Upper lobe of right lung (tissue), 1 donor: ENCODE data around the gene WBP1L. TPM values are rescaled to one million over a fixed set of nuclear protein-coding genes. Genes with fewer than 3 reads are reported as not detected.

Experiments used
- ATAC-seq: fragments of 200-7000 bp; cut with Tn5 transposase; one replicate; pipeline ENCODE4 v1.9.1; 2020; ENCODE audit warnings: mild to moderate bottlenecking, moderate library complexity
- DNase-seq: peaks from one replicate; pipeline ENCODE4 v3.0.0-alpha.2; 2020
- H3K27ac ChIP-seq: fragments of 200-600 bp; one replicate; pipeline ENCODE4 v1.8.0; 2022
- H3K27me3 ChIP-seq: fragments of 200-600 bp; one replicate; pipeline ENCODE4 v1.8.0; 2022; ENCODE audit warnings: mild to moderate bottlenecking
- H3K36me3 ChIP-seq: fragments of 200-600 bp; one replicate; pipeline ENCODE4 v1.8.0; 2022
- H3K4me1 ChIP-seq: fragments of 200-600 bp; one replicate; pipeline ENCODE4 v1.8.0; 2022
- H3K4me3 ChIP-seq: fragments of 200-600 bp; one replicate; pipeline ENCODE4 v1.8.0; 2022; ENCODE audit warnings: mild to moderate bottlenecking
- H3K9me3 ChIP-seq: fragments of 200-600 bp; one replicate; pipeline ENCODE4 v1.8.0; 2022
- CTCF ChIP-seq: fragments of 200-600 bp; IDR thresholded peaks from one replicate; pipeline ENCODE4 v1.8.0; 2022; ENCODE audit warnings: antibody characterized with exemption
- intact Hi-C: fragments of 100-400 bp; cut with DNase I; formaldehyde crosslinking; loops from one replicate; pipeline ENCODE4 v1.11.0; 2022
- total RNA-seq: library from RNA; stranded (reverse); fragmentation: NEBNext Ultra II Directional; extraction: Animal tissue kit (Norgen Biotek cat#: 25700); gene quantifications from one replicate; pipeline ENCODE4 v1.2.1, GENCODE V29; 2021
- donor health status: DM: no; HTN: yes; CAD: no; lungs with severe emphysema.

WBP1L gene
- total RNA-seq, 1 donor from 2014 or later, result 49.0 TPM

GRCh38 chr10:102723989-102724388 is 19.8 kb upstream of the WBP1L start:
- H3K4me3 ChIP-seq, result no peak overlapping the region
- no peaks in the 10 kb centered on the region for H3K27me3 ChIP-seq
- peaks cover 12% of the 10 kb centered on the region for H3K36me3 ChIP-seq
- intact Hi-C loops, result no loop called here
- ATAC-seq (no peak), DNase-seq (no peak)
- no peak for TF ChIP-seq CTCF
- no peaks in the 10 kb centered on the region for H3K4me1 ChIP-seq
- no peak overlapping the region for H3K27ac ChIP-seq
- no peaks in the 10 kb centered on the region for H3K9me3 ChIP-seq

DNA sequence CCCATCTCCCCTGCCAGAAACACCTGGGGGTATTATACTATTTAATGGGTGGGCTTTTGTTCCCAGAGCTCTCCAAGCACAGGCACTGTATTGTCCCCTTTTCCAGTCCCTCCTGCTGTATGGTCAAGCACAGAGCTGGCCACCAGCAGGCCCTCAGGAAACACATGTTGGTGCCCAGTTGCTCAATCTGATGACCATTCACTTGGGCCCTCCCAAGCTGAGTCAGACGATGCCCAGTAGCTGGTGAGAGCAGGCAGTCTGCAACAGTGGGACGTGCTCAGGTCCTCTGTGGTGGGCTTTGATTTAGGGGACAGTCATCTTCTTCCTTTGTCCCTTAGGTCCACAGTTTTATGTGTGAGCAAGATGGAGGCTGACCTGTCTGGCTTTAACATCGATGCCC is 17.5 kb upstream of the WBP1L start:
- Histone ChIP-seq H3K27me3 (no peaks in the 10 kb centered on the region), H3K4me1 (peaks cover under 1% of the 10 kb centered on the region), H3K4me3 (no peak overlapping the region), H3K27ac (no peak overlapping the region), H3K36me3 (peaks cover 12% of the 10 kb centered on the region), H3K9me3 (no peaks in the 10 kb centered on the region)
- peak; percentile 23 for ATAC-seq
- no peak for DNase-seq
- intact Hi-C loops, result loop anchor here (5.0 kb wide), 1 partner anchor 176 kb away; no protein-coding TSS in a partner anchor
- no peak for TF ChIP-seq CTCF

- Histone ChIP-seq H3K9me3 (no peaks in the 10 kb centered on the region), H3K4me1 (peaks cover 5% of the 10 kb centered on the region), H3K36me3 (peaks cover 15% of the 10 kb centered on the region), H3K27ac (no peak overlapping the region), H3K4me3 (peak overlapping the region; percentile 15), H3K27me3 (no peaks in the 10 kb centered on the region)
- DNase-seq, result peak; percentile 65
- TF ChIP-seq CTCF, result no peak
- ATAC-seq, result peak; percentile 77
- intact Hi-C loops, result loop anchor here (5.0 kb wide), 1 partner anchor 175 kb away; no protein-coding TSS in a partner anchor
Measured at GRCh38 chr10:102727037-102727818, 16.5 kb upstream of the WBP1L start.

- Histone ChIP-seq H3K9me3 (no peaks in the 10 kb centered on the region), H3K4me1 (peaks cover 10% of the 10 kb centered on the region), H3K27me3 (no peaks in the 10 kb centered on the region), H3K27ac (no peak overlapping the region), H3K4me3 (no peak overlapping the region), H3K36me3 (peaks cover 30% of the 10 kb centered on the region)
- peak; percentile 91 for TF ChIP-seq CTCF
- ATAC-seq (peak; percentile 96), DNase-seq (peak; percentile 93)
- intact Hi-C loops, result loop anchor here (5.0 kb wide), 2 partner anchors 163 to 173 kb away; no protein-coding TSS in a partner anchor
Measured at GRCh38 chr10:102729029-102730026, 14.4 kb upstream of the WBP1L start.

DNA sequence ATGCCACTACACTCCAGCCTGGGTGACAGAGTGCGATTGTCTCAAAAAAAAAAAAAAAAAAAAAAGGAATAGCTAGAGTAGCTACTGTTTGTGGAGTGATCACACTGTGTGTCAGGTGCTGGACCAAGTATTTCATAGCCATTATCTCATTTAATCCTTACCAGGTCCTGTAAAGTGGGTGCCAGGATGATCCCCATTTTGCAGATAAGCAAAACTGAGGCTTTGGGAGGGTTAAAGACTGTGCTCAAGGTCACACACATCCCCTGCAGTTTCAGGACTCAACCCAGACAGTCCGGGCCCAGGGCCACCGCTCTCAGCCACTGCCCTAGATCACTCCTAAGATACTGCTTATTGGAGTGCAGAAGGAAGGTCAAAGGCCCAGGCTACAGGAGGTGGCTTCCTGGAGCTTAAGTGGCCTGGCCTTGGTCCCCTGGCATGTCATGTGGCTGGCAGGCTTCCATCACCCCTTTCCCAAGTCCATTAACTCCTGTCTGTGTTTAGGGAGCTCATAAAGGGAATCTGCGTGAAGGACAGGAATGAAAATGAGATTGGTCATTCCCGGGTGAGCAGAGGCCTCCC is 12.4 kb upstream of the WBP1L start:
- H3K36me3 ChIP-seq, result peaks cover 30% of the 10 kb centered on the region
- DNase-seq, result no peak

More for the DNA sequence above, 12.4 kb upstream of the WBP1L start:
- Histone ChIP-seq H3K27ac (no peak overlapping the region), H3K27me3 (no peaks in the 10 kb centered on the region), H3K4me1 (peaks cover 10% of the 10 kb centered on the region), H3K4me3 (no peak overlapping the region), H3K9me3 (no peaks in the 10 kb centered on the region)
- no peak for TF ChIP-seq CTCF
- intact Hi-C loops, result loop anchor here (5.0 kb wide), 1 partner anchor 161 kb away; no protein-coding TSS in a partner anchor
- ATAC-seq, result no peak
